Superior temporal gyrus (tissue), 1 donor: ENCODE measurements around the gene ARL6IP1.
"Not testable (repeated sequence)": the region's sequence is repeated elsewhere in the genome, so short reads cannot be mapped to it uniquely, and the experiment has no call there.

Experiments
- DNase-seq: peaks from one replicate; pipeline ENCODE4 v3.0.0-alpha.2; 2016; ENCODE audit errors: extremely low spot score

The ARL6IP1 gene

GRCh38 chr16:18799500-18799899 is 1.8 kb downstream of the ARL6IP1 start:
- no peak for DNase-seq

- no peak for DNase-seq
These were observed 3.6 kb downstream of the ARL6IP1 start for GRCh38 chr16:18797746-18798145.

GRCh38 chr16:18796377-18796776 is 5.0 kb downstream of the ARL6IP1 start:
- no peak for DNase-seq

- no peak for DNase-seq
These were observed 8.4 kb downstream of the ARL6IP1 start for GRCh38 chr16:18792836-18793433.

- peak; percentile 98 for DNase-seq
These were observed 11.3 kb downstream of the ARL6IP1 start, which contains the start of gene RPS15A for GRCh38 chr16:18789850-18790706. Gene RPS15A, minus strand, starts transcription at chr16:18790334. Its CDS starts 1,221 bp downstream, at chr16:18789113.

GRCh38 chr16:18789515-18789849 is 11.9 kb downstream of the ARL6IP1 start:
- DNase-seq, result no peak

GRCh38 chr16:18788828-18789514 is 12.4 kb downstream of the ARL6IP1 start:
- DNase-seq, result no peak

GRCh38 chr16:18784917-18785623 is 16.3 kb downstream of the ARL6IP1 start:
- no peak for DNase-seq

- DNase-seq, result no peak
These were observed 17.7 kb downstream of the ARL6IP1 start for GRCh38 chr16:18783430-18784341.

GRCh38 chr16:18782697-18783429 is 18.5 kb downstream of the ARL6IP1 start:
- no peak for DNase-seq

- not testable (repeated sequence) for DNase-seq
These were observed 20.1 kb downstream of the ARL6IP1 start for GRCh38 chr16:18781232-18781631.

GRCh38 chr16:18780460-18781026 is 20.8 kb downstream of the ARL6IP1 start:
- not testable (repeated sequence) for DNase-seq

GRCh38 chr16:18777664-18778063 is 23.7 kb downstream of the ARL6IP1 start:
- not testable (repeated sequence) for DNase-seq

GRCh38 chr16:18776334-18776733 is 25.0 kb downstream of the ARL6IP1 start:
- not testable (repeated sequence) for DNase-seq

- not testable (repeated sequence) for DNase-seq
These were observed 26.7 kb downstream of the ARL6IP1 start for GRCh38 chr16:18774651-18775050.

- not testable (repeated sequence) for DNase-seq
These were observed 29.2 kb downstream of the ARL6IP1 start for GRCh38 chr16:18772171-18772570.

- DNase-seq, result not testable (repeated sequence)
These were observed 30.9 kb downstream of the ARL6IP1 start for GRCh38 chr16:18770336-18770962.

- DNase-seq, result not testable (repeated sequence)
These were observed 34.1 kb downstream of the ARL6IP1 start for GRCh38 chr16:18767217-18767616.

GRCh38 chr16:18762713-18763112 is 38.6 kb downstream of the ARL6IP1 start:
- DNase-seq, result not testable (repeated sequence)
